Gastroesophageal sphincter (tissue), 4 donors: Measurements from ENCODE around the gene TMED5. TPM values are rescaled to one million over a fixed set of nuclear protein-coding genes. Genes with fewer than 3 reads are reported as not detected.

ENCODE experiments used
- ATAC-seq: fragments of 150-250 bp; one replicate; pipeline ENCODE4 v1.9.1; 2016; ENCODE audit warnings: mild to moderate bottlenecking, moderate library complexity
- H3K27ac ChIP-seq, 4 donors: fragments of 200-600 bp; sonication (generic) in 3 of 4; 1 replicate in 3 of 4; 2 replicates in 1 of 4; pipeline ENCODE4 v1.5.1; 2016 to 2019
- H3K27me3 ChIP-seq: fragments of 200-600 bp; sonication (generic); one replicate; pipeline ENCODE4 v1.5.1; 2019
- H3K36me3 ChIP-seq, 2 donors: fragments of 200-600 bp; sonication (generic); one replicate each; pipeline ENCODE4 v1.5.1; 2019; ENCODE audit warnings: control low read depth in 1 of 2
- H3K4me1 ChIP-seq, 3 donors: fragments of 200-600 bp; sonication (generic); 1 replicate in 2 of 3; 2 replicates in 1 of 3; pipeline ENCODE4 v1.5.1; 2016 to 2019; ENCODE audit warnings: control low read depth in 2 of 3
- H3K4me3 ChIP-seq, 2 donors: fragments of 200-600 bp; sonication (generic); one replicate each; pipeline ENCODE4 v1.5.1; 2019; ENCODE audit warnings: mild to moderate bottlenecking in 1 of 2, moderate library complexity in 1 of 2
- H3K9me3 ChIP-seq, 3 donors: fragments of 200-600 bp; sonication (generic); one replicate each; pipeline ENCODE4 v1.5.1; 2017 to 2019; ENCODE audit warnings: control low read depth in 2 of 3
- EP300 ChIP-seq: sonication (generic); formaldehyde crosslinking; IDR thresholded peaks from one replicate; pipeline ENCODE4 v1.6.1; 2017; ENCODE audit warnings: antibody characterized with exemption, mild to moderate bottlenecking
- POLR2A ChIP-seq, 2 donors: fragments of 450-650 bp; IDR thresholded peaks; one replicate each; pipeline ENCODE4 v1.6.1; 2017; ENCODE audit warnings: antibody characterized with exemption in 2 of 2, mild to moderate bottlenecking in 2 of 2, moderate library complexity in 1 of 2
- POLR2AphosphoS5 ChIP-seq: sonication (generic); formaldehyde crosslinking; IDR thresholded peaks from one replicate; pipeline ENCODE4 v1.6.1; 2017; ENCODE audit warnings: antibody characterized with exemption
- WGBS, 2 donors: methylation state at CpG; one replicate each; pipeline ENCODE4 v1.1.5; 2018; ENCODE audit warnings: low coverage in 1 of 2; 5-methylcytosine and 5-hydroxymethylcytosine counted together
- total RNA-seq, 4 donors: library from RNA; depleted of rRNA; stranded (reverse); fragments of >200 nt; gene quantifications; one replicate each; pipeline ENCODE4 v1.1.0, GENCODE V29; 2016
- TF ChIP-seq, protein P1 (sequence below), 4 experiments: fragments of 200-600 bp in 2 of 4; fragments of 450-650 bp in 2 of 4; sonication (generic) in 1 of 4; IDR thresholded peaks; one replicate each; pipeline ENCODE4 v1.5.1; 2017 to 2019; ENCODE audit warnings: antibody characterized with exemption in 4 of 4, mild to moderate bottlenecking in 2 of 4, moderate library complexity in 2 of 4

The TMED5 gene
- total RNA-seq, 4 donors from 2014 or later: 43.5 to 68.0 (median 60.5) TPM

- TF ChIP-seq POLR2A (IDR thresholded peaks at IDR 0.05) (no peak), EP300 (no peak), POLR2AphosphoS5 (no peak)
- TF ChIP-seq, protein P1, sequence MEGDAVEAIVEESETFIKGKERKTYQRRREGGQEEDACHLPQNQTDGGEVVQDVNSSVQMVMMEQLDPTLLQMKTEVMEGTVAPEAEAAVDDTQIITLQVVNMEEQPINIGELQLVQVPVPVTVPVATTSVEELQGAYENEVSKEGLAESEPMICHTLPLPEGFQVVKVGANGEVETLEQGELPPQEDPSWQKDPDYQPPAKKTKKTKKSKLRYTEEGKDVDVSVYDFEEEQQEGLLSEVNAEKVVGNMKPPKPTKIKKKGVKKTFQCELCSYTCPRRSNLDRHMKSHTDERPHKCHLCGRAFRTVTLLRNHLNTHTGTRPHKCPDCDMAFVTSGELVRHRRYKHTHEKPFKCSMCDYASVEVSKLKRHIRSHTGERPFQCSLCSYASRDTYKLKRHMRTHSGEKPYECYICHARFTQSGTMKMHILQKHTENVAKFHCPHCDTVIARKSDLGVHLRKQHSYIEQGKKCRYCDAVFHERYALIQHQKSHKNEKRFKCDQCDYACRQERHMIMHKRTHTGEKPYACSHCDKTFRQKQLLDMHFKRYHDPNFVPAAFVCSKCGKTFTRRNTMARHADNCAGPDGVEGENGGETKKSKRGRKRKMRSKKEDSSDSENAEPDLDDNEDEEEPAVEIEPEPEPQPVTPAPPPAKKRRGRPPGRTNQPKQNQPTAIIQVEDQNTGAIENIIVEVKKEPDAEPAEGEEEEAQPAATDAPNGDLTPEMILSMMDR (IDR thresholded peaks at IDR 0.05): no peak
- Histone ChIP-seq H3K36me3 (no peaks in the 10 kb centered on the region), H3K27me3 (no peaks in the 10 kb centered on the region), H3K27ac (no peak overlapping the region), H3K9me3 (no peaks in the 10 kb centered on the region), H3K4me3 (no peak overlapping the region), H3K4me1 (no peaks in the 10 kb centered on the region)
- no peak for ATAC-seq
- 95 to 100% methylated on average over 1 to 2 of the region's 2 CpGs for WGBS, 2 donors
These were observed 35.1 kb upstream of the TMED5 start for GRCh38 chr1:93215322-93215721.

- Histone ChIP-seq H3K4me3 (no peak overlapping the region), H3K4me1 (no peaks in the 10 kb centered on the region), H3K9me3 (no peaks in the 10 kb centered on the region), H3K27me3 (no peaks in the 10 kb centered on the region), H3K36me3 (peaks cover 0 to under 1% of the 10 kb centered on the region in 2 donors), H3K27ac (no peak overlapping the region)
- 75 to 84% methylated on average over 2 to 5 of the region's 5 CpGs for WGBS, 2 donors
- TF ChIP-seq POLR2AphosphoS5: no peak
- no peak for TF ChIP-seq EP300
- TF ChIP-seq, protein P1 (IDR thresholded peaks at IDR 0.05): no peak
- no peak for TF ChIP-seq POLR2A (IDR thresholded peaks at IDR 0.05)
- no peak for ATAC-seq
These were observed 27.0 kb upstream of the TMED5 start for GRCh38 chr1:93207211-93207610.

DNA sequence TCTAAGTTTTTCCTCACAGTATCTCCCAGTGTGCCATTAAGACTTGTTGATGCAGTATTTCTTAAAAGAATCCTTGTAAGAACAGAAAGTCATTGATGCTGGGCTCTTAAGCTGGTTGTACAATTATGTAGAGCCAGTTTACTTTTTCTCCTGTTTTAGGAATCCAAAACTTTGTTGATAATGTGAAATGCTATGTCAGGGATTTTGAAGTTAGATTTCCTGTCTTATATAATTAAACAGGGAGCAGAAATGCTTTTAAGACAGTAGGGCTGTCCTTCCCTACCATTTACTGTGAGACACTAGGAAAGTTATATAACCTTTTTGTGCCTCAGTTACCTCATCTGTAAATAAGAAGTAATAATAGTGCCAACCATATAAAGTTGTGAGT, 26.3 kb upstream of the TMED5 start:
- no peak for ATAC-seq
- Histone ChIP-seq H3K9me3 (no peaks in the 10 kb centered on the region), H3K27me3 (no peaks in the 10 kb centered on the region), H3K27ac (no peak overlapping the region), H3K4me1 (no peaks in the 10 kb centered on the region), H3K4me3 (no peak overlapping the region), H3K36me3 (peaks cover 0 to 6% of the 10 kb centered on the region in 2 donors)
- TF ChIP-seq, protein P1 (IDR thresholded peaks at IDR 0.05): no peak
- TF ChIP-seq POLR2AphosphoS5: no peak
- TF ChIP-seq POLR2A (IDR thresholded peaks at IDR 0.05): no peak
- no peak for TF ChIP-seq EP300

DNA sequence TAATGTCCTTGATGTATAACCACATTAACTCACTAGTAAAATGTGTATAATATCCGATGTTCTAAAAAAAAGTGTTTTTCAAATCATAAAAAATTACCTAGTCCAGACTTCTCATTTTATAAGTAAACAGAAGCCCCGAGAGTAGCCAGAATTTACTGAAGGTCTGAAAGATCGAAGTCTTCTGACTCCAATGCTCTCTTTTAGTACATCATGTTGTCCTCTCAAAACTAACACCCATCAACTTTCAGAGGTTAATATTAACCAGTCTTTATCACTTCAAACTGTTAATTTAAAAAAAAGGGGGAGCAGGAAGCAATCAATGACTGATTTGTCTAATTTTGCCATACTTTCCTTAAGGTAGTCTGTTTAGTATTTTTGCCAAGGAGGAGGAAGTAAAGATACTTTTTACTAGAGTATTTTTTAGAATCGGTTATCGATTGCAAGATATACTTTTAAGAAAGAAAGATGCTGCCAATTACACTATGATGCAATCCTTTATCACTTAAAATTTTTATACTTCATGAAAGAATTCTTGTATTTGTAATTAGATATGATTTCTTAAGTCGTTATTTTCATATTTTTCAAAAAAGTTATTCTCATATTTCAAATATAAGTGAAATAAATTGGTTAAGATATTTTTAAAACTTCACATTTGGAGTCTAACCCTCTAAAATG, 25.8 kb upstream of the TMED5 start:
- Histone ChIP-seq H3K27me3 (no peaks in the 10 kb centered on the region), H3K4me3 (no peak overlapping the region), H3K4me1 (no peaks in the 10 kb centered on the region), H3K9me3 (no peaks in the 10 kb centered on the region), H3K36me3 (peaks cover 0 to 6% of the 10 kb centered on the region in 2 donors), H3K27ac (no peak overlapping the region)
- ATAC-seq: no peak
- no peak for TF ChIP-seq POLR2AphosphoS5
- TF ChIP-seq, protein P1 (IDR thresholded peaks at IDR 0.05): no peak
- TF ChIP-seq POLR2A (IDR thresholded peaks at IDR 0.05): no peak
- no peak for TF ChIP-seq EP300
- 87 to 88% methylated on average over 6 of the region's 6 CpGs for WGBS, 2 donors

GRCh38 chr1:93200714-93201113, 20.5 kb upstream of the TMED5 start:
- Histone ChIP-seq H3K27me3 (no peaks in the 10 kb centered on the region), H3K27ac (no peak overlapping the region), H3K9me3 (no peaks in the 10 kb centered on the region), H3K4me1 (no peaks in the 10 kb centered on the region), H3K4me3 (no peak overlapping the region), H3K36me3 (peaks cover 0 to 6% of the 10 kb centered on the region in 2 donors)
- 81 to 89% methylated on average over 4 of the region's 4 CpGs for WGBS, 2 donors
- TF ChIP-seq POLR2AphosphoS5: no peak
- TF ChIP-seq, protein P1 (IDR thresholded peaks at IDR 0.05): no peak
- TF ChIP-seq EP300: no peak
- ATAC-seq: no peak
